HepG2 (cell line): Measurements from ENCODE around the gene SLC25A10. TPM values are rescaled to one million over a fixed set of nuclear protein-coding genes. Genes with fewer than 3 reads are reported as not detected.
A peak's percentile ranks its signal among the peaks of the same experiment; 100 is the strongest.

Experiments
- CBX2 ChIP-seq, 2 experiments: fragments of 200-600 bp in 1 of 2; sonication (generic); formaldehyde crosslinking in 1 of 2; IDR thresholded peaks; 2 replicates each; pipeline versions ENCODE4 v1.7.0 to v1.8.1; 2018 to 2022; ENCODE audit warnings: low read depth in 2 of 2, low read length in 1 of 2, mild to moderate bottlenecking in 1 of 2, missing genetic modification reagents in 1 of 2
- CSRNP2 ChIP-seq: sonication (generic); formaldehyde crosslinking; conservative IDR thresholded peaks from 2 replicates; pipeline ENCODE4 v1.8.0; 2022; ENCODE audit warnings: low read depth, missing genetic modification reagents
- FIP1L1 ChIP-seq: fragments of 200-400 bp; formaldehyde crosslinking; IDR thresholded peaks from 2 replicates; pipeline ENCODE4 v1.6.1; 2018; ENCODE audit warnings: low read depth, mild to moderate bottlenecking, low read length, moderate library complexity, borderline replicate concordance; ENCODE audit not compliant: insufficient read depth
- HCFC1 ChIP-seq: fragments of 150-350 bp; IDR thresholded peaks from 2 replicates; pipeline ENCODE4 v1.6.1; 2014; ENCODE audit warnings: low read depth, low read length
- HDAC2 ChIP-seq: sonication (generic); formaldehyde crosslinking; IDR thresholded peaks from 2 replicates; pipeline ENCODE4 v1.4.0; 2020; ENCODE audit warnings: missing genetic modification reagents
- HMG20A ChIP-seq: IDR thresholded peaks from 2 replicates; pipeline ENCODE4 v1.6.1; 2016; ENCODE audit warnings: borderline replicate concordance
- HMGA1 ChIP-seq: sonication (generic); formaldehyde crosslinking; conservative IDR thresholded peaks from 2 replicates; pipeline ENCODE4 v1.4.0; 2020; ENCODE audit warnings: missing genetic modification reagents
- PAXIP1 ChIP-seq: sonication (generic); formaldehyde crosslinking; conservative IDR thresholded peaks from 2 replicates; pipeline ENCODE4 v1.4.0; 2020; ENCODE audit warnings: mild to moderate bottlenecking, missing genetic modification reagents, moderate library complexity
- TCF12 ChIP-seq, 2 experiments: fragments of 450-650 bp in 1 of 2; sonication (generic) in 1 of 2; formaldehyde crosslinking in 1 of 2; IDR thresholded peaks; 2 replicates each; pipeline versions ENCODE4 v1.6.1 to v1.8.0; 2017 to 2022; ENCODE audit warnings: antibody characterized with exemption in 1 of 2, mild to moderate bottlenecking in 1 of 2, missing genetic modification reagents in 1 of 2, moderate library complexity in 1 of 2
- ZHX2 ChIP-seq, 2 experiments: sonication (generic) in 1 of 2; formaldehyde crosslinking in 1 of 2; IDR thresholded peaks; 2 replicates each; pipeline versions ENCODE4 v1.6.1 to v1.9.0; 2014 to 2022; ENCODE audit warnings: antibody characterized with exemption in 1 of 2, borderline replicate concordance in 1 of 2, inconsistent platforms in 1 of 2, low read depth in 1 of 2, missing genetic modification reagents in 1 of 2
- ZNF160 ChIP-seq: sonication (generic); formaldehyde crosslinking; IDR thresholded peaks from 2 replicates; pipeline ENCODE4 v1.8.0; 2022; ENCODE audit warnings: mild to moderate bottlenecking, inconsistent platforms, missing genetic modification reagents
- ZNF333 ChIP-seq: sonication (generic); formaldehyde crosslinking; IDR thresholded peaks from 2 replicates; pipeline ENCODE4 v1.4.0; 2020; ENCODE audit warnings: mild to moderate bottlenecking, missing genetic modification reagents, borderline replicate concordance
- ZNF335 ChIP-seq: sonication (generic); formaldehyde crosslinking; IDR thresholded peaks from 2 replicates; pipeline ENCODE4 v1.4.0; 2020; ENCODE audit warnings: missing genetic modification reagents
- ZNF432 ChIP-seq: sonication (generic); formaldehyde crosslinking; IDR thresholded peaks from 2 replicates; pipeline ENCODE4 v1.5.0; 2020; ENCODE audit warnings: missing genetic modification reagents, mild to moderate bottlenecking, borderline replicate concordance
- ZNF501 ChIP-seq: sonication (generic); formaldehyde crosslinking; IDR thresholded peaks from 2 replicates; pipeline ENCODE4 v1.5.1; 2020; ENCODE audit warnings: mild to moderate bottlenecking, moderate library complexity, missing genetic modification reagents
- ZNF615 ChIP-seq: sonication (generic); formaldehyde crosslinking; IDR thresholded peaks from 2 replicates; pipeline ENCODE4 v1.5.0; 2020; ENCODE audit warnings: mild to moderate bottlenecking, missing genetic modification reagents, borderline replicate concordance
- ZNF841 ChIP-seq: sonication (generic); formaldehyde crosslinking; IDR thresholded peaks from 2 replicates; pipeline ENCODE4 v1.8.1; 2023; ENCODE audit warnings: missing genetic modification reagents, borderline replicate concordance
- polyA plus RNA-seq, 8 experiments: library from polyadenylated mRNA; depleted of rRNA in 3 of 8; stranded (reverse) in 7 of 8; unstranded in 1 of 8; fragments of >200 nt; fragmentation: Illumina TruSeq in 4 of 8; extraction: Trizol in 4 of 8; gene quantifications; 2 replicates each; pipeline versions ENCODE4 v1.2.1 to v1.2.3, GENCODE V29; 2011 to 2016; ENCODE audit warnings: low read depth in 4 of 8, missing spikeins in 1 of 8, mixed read lengths in 1 of 8; ENCODE audit not compliant: insufficient read depth in 1 of 8
- total RNA-seq, 5 experiments: library from RNA; depleted of rRNA; stranded (reverse); fragments of >200 nt; fragmentation: Illumina TruSeq; extraction: Trizol; gene quantifications; 2 replicates each; pipeline ENCODE4 v1.2.3, GENCODE V29; 2016; ENCODE audit warnings: low read depth in 1 of 5

Gene SLC25A10
- total and polyA plus RNA-seq, 2 of the 13 experiments (the other 11 are each of a cell fraction or from before 2014, with no cell fraction given): 46.5 to 140 TPM

- TF ChIP-seq ZHX2 (IDR thresholded peaks at IDR 0.05; ENCODE audit: low read depth) (no peak), ZHX2 (CRISPR knock-in tag; IDR thresholded peaks at IDR 0.05; ENCODE audit: borderline replicate concordance) (no peak), FIP1L1 (no peak), HCFC1 (no peak), ZNF615 (no peak), CSRNP2 (CRISPR knock-in tag) (no peak), PAXIP1 (CRISPR knock-in tag) (no peak), HMGA1 (no peak), HDAC2 (CRISPR knock-in tag) (no peak), ZNF841 (CRISPR knock-in tag) (no peak), ZNF335 (CRISPR knock-in tag) (no peak), HMG20A (no peak), CBX2 (IDR thresholded peaks at IDR 0.05; ENCODE audit: low read depth, low read length) (no peak), CBX2 (CRISPR knock-in tag; IDR thresholded peaks at IDR 0.05; ENCODE audit: low read depth) (no peak), ZNF501 (no peak), ZNF160 (CRISPR knock-in tag) (no peak), ZNF432 (no peak), TCF12 (IDR thresholded peaks at IDR 0.05) (no peak), TCF12 (CRISPR knock-in tag; IDR thresholded peaks at IDR 0.05) (peak; percentile 58), ZNF333 (peak; percentile 72; the same call in 1 of the 2 replicates)
Observed at GRCh38 chr17:81701288-81702071, 10.6 kb upstream of the SLC25A10 start (continued).
